Thyroid gland (tissue), 4 donors: ENCODE results near the gene TOR1B. TPM values are rescaled to one million over a fixed set of nuclear protein-coding genes. Genes with fewer than 3 reads are reported as not detected.
"Not testable (repeated sequence)": the region's sequence is repeated elsewhere in the genome, so short reads cannot be mapped to it uniquely, and the experiment has no call there.

Experiments used
- DNase-seq, 2 donors: peaks; one replicate each; pipeline ENCODE4 v3.0.0-alpha.2; 2019
- H3K27ac ChIP-seq, 3 donors: fragments of 200-600 bp; sonication (generic); 1 replicate in 2 of 3; 2 replicates in 1 of 3; pipeline ENCODE4 v1.5.1; 2016 to 2019; ENCODE audit warnings: mild to moderate bottlenecking in 1 of 3, moderate library complexity in 1 of 3
- H3K27me3 ChIP-seq: fragments of 200-600 bp; sonication (generic); one replicate; pipeline ENCODE4 v1.5.1; 2019
- H3K36me3 ChIP-seq, 2 donors: fragments of 200-600 bp; sonication (generic); one replicate each; pipeline ENCODE4 v1.5.1; 2016 to 2019
- H3K4me1 ChIP-seq, 2 donors: fragments of 200-600 bp; sonication (generic); one replicate each; pipeline ENCODE4 v1.5.1; 2017 to 2019
- H3K4me3 ChIP-seq, 3 donors: fragments of 200-600 bp; sonication (generic); replicated peaks in 1 of 3; 1 replicate in 2 of 3; 2 replicates in 1 of 3; pipeline ENCODE4 v1.5.1; 2016; ENCODE audit warnings: mild to moderate bottlenecking in 1 of 3
- H3K9me3 ChIP-seq: fragments of 200-600 bp; sonication (generic); one replicate; pipeline ENCODE4 v1.5.1; 2017
- POLR2A ChIP-seq, 2 donors: fragments of 450-650 bp; IDR thresholded peaks; one replicate each; pipeline ENCODE4 v1.6.1; 2017; ENCODE audit warnings: antibody characterized with exemption in 2 of 2, mild to moderate bottlenecking in 2 of 2, moderate library complexity in 1 of 2
- WGBS, 2 donors: methylation state at CpG; one replicate each; pipeline ENCODE4 v1.1.5; 2017; 5-methylcytosine and 5-hydroxymethylcytosine counted together
- intact Hi-C: fragments of 100-400 bp; cut with DNase I; formaldehyde crosslinking; loops from one replicate; pipeline ENCODE4 v1.15.1; 2023
- total RNA-seq, 4 donors: library from RNA; depleted of rRNA; stranded (reverse); fragments of >200 nt; gene quantifications; one replicate each; pipeline ENCODE4 v1.2.3, GENCODE V29; 2016
- TF ChIP-seq, protein P1 (sequence below), 6 experiments: fragments of 200-600 bp in 3 of 6; fragments of 450-650 bp in 3 of 6; sonication (generic) in 3 of 6; IDR thresholded peaks; one replicate each; pipeline ENCODE4 v1.5.1; 2016 to 2019; ENCODE audit warnings: antibody characterized with exemption in 6 of 6, mild to moderate bottlenecking in 2 of 6, inconsistent platforms in 1 of 6, moderate library complexity in 1 of 6

TOR1B gene
- total RNA-seq, 4 donors from 2014 or later = 25.2 to 36.3 (median 29.7) TPM

DNA sequence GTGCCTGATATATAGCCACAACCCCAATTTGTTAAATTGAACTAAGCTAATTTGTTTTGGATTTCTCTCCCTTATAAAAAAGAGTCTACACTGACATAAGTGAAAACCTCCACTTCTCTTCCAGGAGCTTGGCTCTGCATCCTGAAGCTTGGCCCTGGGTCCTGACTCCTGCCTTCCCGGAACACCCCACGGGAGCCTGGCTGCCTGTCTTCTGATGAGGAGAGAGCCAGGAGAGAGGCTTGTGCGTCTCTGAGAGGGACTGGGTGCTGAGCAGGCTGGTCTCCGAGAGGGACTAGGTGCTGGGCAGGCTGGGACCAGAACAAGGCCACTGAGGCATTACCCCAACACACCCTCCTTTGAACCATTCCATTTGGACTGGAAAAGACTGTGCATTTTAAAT, 43.7 kb upstream of the TOR1B start:
- WGBS, 2 donors = 76 to 87% methylated on average over 4 of the region's 4 CpGs
- intact Hi-C loops = no loop called here
- H3K4me3 ChIP-seq = no peak overlapping the region
- H3K9me3 ChIP-seq = no peaks in the 10 kb centered on the region
- H3K27ac ChIP-seq = no peak overlapping the region
- no peak for DNase-seq
- TF ChIP-seq, protein P1, sequence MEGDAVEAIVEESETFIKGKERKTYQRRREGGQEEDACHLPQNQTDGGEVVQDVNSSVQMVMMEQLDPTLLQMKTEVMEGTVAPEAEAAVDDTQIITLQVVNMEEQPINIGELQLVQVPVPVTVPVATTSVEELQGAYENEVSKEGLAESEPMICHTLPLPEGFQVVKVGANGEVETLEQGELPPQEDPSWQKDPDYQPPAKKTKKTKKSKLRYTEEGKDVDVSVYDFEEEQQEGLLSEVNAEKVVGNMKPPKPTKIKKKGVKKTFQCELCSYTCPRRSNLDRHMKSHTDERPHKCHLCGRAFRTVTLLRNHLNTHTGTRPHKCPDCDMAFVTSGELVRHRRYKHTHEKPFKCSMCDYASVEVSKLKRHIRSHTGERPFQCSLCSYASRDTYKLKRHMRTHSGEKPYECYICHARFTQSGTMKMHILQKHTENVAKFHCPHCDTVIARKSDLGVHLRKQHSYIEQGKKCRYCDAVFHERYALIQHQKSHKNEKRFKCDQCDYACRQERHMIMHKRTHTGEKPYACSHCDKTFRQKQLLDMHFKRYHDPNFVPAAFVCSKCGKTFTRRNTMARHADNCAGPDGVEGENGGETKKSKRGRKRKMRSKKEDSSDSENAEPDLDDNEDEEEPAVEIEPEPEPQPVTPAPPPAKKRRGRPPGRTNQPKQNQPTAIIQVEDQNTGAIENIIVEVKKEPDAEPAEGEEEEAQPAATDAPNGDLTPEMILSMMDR (IDR thresholded peaks at IDR 0.05) = no peak
- TF ChIP-seq POLR2A (IDR thresholded peaks at IDR 0.05) = no peak
- H3K36me3 ChIP-seq = no peaks in the 10 kb centered on the region
- no peaks in the 10 kb centered on the region for H3K27me3 ChIP-seq
- peaks cover 0 to 4% of the 10 kb centered on the region in 2 donors for H3K4me1 ChIP-seq

DNA sequence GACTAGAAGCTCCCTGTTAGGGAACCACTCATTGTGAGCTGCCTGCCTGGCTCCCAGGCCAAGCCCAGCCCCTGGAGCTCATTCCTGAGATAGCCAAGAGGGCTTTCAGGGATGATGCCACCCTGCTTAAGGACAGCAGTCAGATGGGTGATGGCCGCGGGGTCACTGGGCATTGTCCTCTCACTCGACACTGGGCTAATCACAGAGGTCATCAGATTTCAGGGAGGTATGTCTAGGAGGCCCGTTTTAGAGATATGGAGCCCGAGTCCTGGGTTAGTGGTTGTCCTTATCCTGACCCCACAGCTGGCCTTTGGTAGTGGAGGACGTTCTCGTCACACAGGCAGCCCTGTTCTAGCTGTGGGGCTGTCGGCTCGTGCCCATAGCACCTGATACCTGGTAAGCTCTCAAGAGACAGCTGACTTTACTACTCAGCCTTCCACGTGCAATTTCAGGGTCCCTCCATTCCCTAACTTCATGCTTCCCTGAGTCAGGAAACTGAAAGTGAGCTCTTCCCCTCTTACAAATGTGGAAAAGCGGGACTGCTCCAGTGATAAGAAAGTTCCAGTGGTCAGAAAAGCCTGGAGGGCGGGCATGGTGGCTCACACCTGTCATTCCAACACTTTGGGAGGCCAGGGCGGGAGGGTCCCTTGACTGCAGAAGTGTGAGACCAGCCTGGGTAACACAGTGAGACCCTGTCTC, 43.0 kb upstream of the TOR1B start:
- H3K27me3 ChIP-seq = no peaks in the 10 kb centered on the region
- no peak overlapping the region for H3K27ac ChIP-seq
- H3K36me3 ChIP-seq = no peaks in the 10 kb centered on the region
- intact Hi-C loops = no loop called here
- WGBS, 2 donors = 75 to 82% methylated on average over 6 to 13 of the region's 13 CpGs
- TF ChIP-seq, protein P1 (IDR thresholded peaks at IDR 0.05) = no peak
- H3K4me3 ChIP-seq = no peak overlapping the region
- H3K9me3 ChIP-seq = no peaks in the 10 kb centered on the region
- peaks cover 0 to 4% of the 10 kb centered on the region in 2 donors for H3K4me1 ChIP-seq
- DNase-seq = no peak

DNA sequence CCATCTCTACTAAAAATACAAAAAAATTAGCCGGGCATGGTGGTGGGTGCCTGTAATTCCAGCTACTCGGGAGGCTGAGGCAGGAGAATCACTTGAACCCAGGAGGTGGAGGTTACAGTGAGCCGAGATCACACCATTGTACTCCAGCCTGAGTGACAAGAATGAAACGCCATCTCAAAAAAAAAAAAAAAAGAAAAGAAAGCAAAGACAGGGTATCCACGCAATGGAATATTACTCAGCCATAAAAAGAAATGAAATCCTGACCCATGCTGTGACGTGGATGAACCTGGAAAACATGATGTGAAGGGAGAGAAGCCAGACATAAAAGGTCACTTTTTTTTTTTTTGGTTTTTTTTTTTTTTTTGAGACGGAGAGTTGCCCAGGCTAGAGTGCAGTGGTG, 42.2 kb upstream of the TOR1B start:
- H3K36me3 ChIP-seq, H3K27me3 ChIP-seq, intact Hi-C loops, DNase-seq, H3K4me1 ChIP-seq, H3K4me3 ChIP-seq, H3K9me3 ChIP-seq, H3K27ac ChIP-seq: not testable (repeated sequence)
- 94 to 95% methylated on average over 7 of the region's 7 CpGs for WGBS, 2 donors

- no peak for TF ChIP-seq POLR2A (IDR thresholded peaks at IDR 0.05)
- TF ChIP-seq, protein P1 (IDR thresholded peaks at IDR 0.05) = no peak
- 71 to 76% methylated on average over 10 to 11 of the region's 11 CpGs for WGBS, 2 donors
- intact Hi-C loops = no loop called here
- Histone ChIP-seq H3K4me1 (peaks cover 0 to 4% of the 10 kb centered on the region in 2 donors), H3K27ac (no peak overlapping the region), H3K4me3 (no peak overlapping the region), H3K27me3 (no peaks in the 10 kb centered on the region), H3K36me3 (no peaks in the 10 kb centered on the region), H3K9me3 (no peaks in the 10 kb centered on the region)
- no peak for DNase-seq
These were observed 41.6 kb upstream of the TOR1B start for GRCh38 chr9:129761293-129761900.

DNA sequence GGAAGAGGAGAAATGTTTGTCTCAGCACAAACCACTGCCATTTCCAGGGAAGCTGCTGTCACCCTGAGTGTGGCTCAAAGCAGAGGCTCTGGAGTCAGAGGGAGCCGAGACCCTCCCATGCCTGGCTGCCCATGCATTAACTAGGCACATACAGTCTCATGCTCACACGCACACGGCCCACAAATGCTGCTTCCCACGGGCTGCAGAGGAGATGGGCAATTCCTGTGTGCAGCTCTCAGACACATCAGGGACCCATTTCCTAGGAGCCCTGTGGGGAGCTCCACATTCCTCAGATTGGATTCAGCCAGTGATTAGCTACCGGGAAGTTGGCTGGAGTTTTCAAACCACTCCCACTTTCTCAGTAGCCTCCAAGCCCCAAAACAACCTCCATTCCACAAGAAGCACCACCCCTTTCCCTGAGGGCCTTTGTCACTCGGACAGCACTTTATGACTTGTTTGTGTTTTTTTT, 41.0 kb upstream of the TOR1B start:
- peaks cover 0 to 4% of the 10 kb centered on the region in 2 donors for H3K4me1 ChIP-seq
- intact Hi-C loops = no loop called here
- TF ChIP-seq, protein P1 (IDR thresholded peaks at IDR 0.05) = no peak
- TF ChIP-seq POLR2A (IDR thresholded peaks at IDR 0.05) = no peak
- 7 to 38% methylated on average over 5 to 6 of the region's 6 CpGs for whole genome bisulfite sequencing, 2 donors
- no peaks in the 10 kb centered on the region for H3K27me3 ChIP-seq
- H3K36me3 ChIP-seq = no peaks in the 10 kb centered on the region
- no peaks in the 10 kb centered on the region for H3K9me3 ChIP-seq
- no peak overlapping the region for H3K27ac ChIP-seq
- H3K4me3 ChIP-seq = no peak overlapping the region
- no peak for DNase-seq

DNA sequence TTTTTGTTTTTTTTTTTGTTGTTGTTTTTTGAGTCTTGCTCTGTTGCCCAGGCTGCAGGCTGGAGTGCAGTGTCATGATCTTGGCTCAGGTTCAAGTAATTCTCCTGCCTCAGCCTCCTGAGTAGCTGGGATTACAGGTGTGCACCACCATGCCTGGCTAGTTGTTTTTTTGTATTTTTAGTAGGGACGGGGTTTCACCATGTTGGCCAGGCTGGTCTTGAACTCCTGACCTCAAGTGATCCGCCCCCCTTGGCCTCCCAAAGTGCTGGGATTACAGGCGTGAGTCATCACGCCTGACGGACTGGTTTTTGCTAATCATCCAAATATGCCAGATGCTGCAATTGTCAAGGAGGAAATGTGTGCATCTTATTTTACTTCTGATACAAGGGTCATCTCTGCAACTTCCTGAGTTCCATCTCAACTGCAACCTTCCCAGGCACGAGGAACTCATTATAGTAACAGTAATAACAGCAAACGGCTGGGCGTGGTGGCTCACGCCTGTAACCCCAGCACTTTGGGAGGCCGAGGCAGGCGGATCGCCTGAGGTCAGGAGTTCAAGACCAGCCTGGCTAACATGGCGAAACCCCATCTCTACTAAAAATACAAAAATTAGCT, 40.5 kb upstream of the TOR1B start:
- H3K4me3 ChIP-seq, H3K27me3 ChIP-seq, H3K27ac ChIP-seq, H3K36me3 ChIP-seq, H3K9me3 ChIP-seq, H3K4me1 ChIP-seq, intact Hi-C loops, DNase-seq: not testable (repeated sequence)
- WGBS, 2 donors = 60 to 68% methylated on average over 12 to 13 of the region's 13 CpGs
